ENCODE data around the gene NDUFS8.

The NDUFS8 gene

GRCh38 chr11:68043349-68044144, 13.1 kb downstream of the NDUFS8 start:
- H2BK15ac ChIP-seq (ENCODE audit: low read depth, poor library complexity, severe bottlenecking), result peak overlapping the region; percentile 48
- H4K8ac ChIP-seq (ENCODE audit: low read length), result peak overlapping the region; percentile 50
- no peak overlapping the region for H2AK5ac ChIP-seq (ENCODE audit: low read length, severe bottlenecking)
- H3K4me3 ChIP-seq (ENCODE audit: insufficient read depth in 1 of 2, low read depth in 1 of 2, low read length in 2 of 2), result peak overlapping the region in 1 of 2 experiments; percentile 14
- peak overlapping the region; percentile 57 for H3K27ac ChIP-seq (ENCODE audit: low read length, poor library complexity, severe bottlenecking)
- H3K4me2 ChIP-seq (ENCODE audit: low read length, poor library complexity, severe bottlenecking), result peak overlapping the region; percentile 45
- H4K91ac ChIP-seq (ENCODE audit: low read length), result peak overlapping the region; percentile 87
- peak overlapping the region; percentile 77 for H2BK5ac ChIP-seq (ENCODE audit: low read depth, low read length, poor library complexity, severe bottlenecking)
- H3K14ac ChIP-seq (ENCODE audit: low read length in 2 of 2), result peak overlapping the region in 1 of 2 experiments; percentile 13
- H3K9ac ChIP-seq (ENCODE audit: low read length), result peak overlapping the region; percentile 55
- no peaks in the 10 kb centered on the region for H3K9me3 ChIP-seq (ENCODE audit: control insufficient read depth, low read length)
- no peak overlapping the region for H3K23ac ChIP-seq (ENCODE audit: low read length in 2 of 2)
- peak overlapping the region; percentile 37 to 78 for H3K18ac ChIP-seq (ENCODE audit: low read depth in 1 of 2, low read length in 2 of 2)
- H3K36me3 ChIP-seq (ENCODE audit: control insufficient read depth in 1 of 2, insufficient read depth in 2 of 2, low read depth in 1 of 2, low read length in 2 of 2), result peaks cover 41 to 71% of the 10 kb centered on the region in 2 experiments
- peak; percentile 89 for DNase-seq
- no peak overlapping the region for H2AFZ ChIP-seq (ENCODE audit: low read depth, low read length)
- H3K4ac ChIP-seq (ENCODE audit: low read depth in 1 of 2, low read length in 2 of 2), result peak overlapping the region; percentile 29 to 74
- H2BK120ac ChIP-seq (ENCODE audit: low read depth, low read length), result peak overlapping the region; percentile 64
- H3K4me1 ChIP-seq (ENCODE audit: control insufficient read depth, insufficient read depth, low read depth, low read length), result peaks cover 65% of the 10 kb centered on the region
- H3K27me3 ChIP-seq (ENCODE audit: control insufficient read depth in 1 of 2, insufficient read depth in 1 of 2, low read length in 2 of 2), result no peaks in the 10 kb centered on the region
- H3K79me1 ChIP-seq (replicated peaks; ENCODE audit: low read length, poor library complexity, severe bottlenecking), result peaks cover 17% of the 10 kb centered on the region
- 69% methylated on average over 36 of the region's 36 CpGs for WGBS
- peak overlapping the region; percentile 18 to 60 for H2BK12ac ChIP-seq (ENCODE audit: low read length in 2 of 2)

GRCh38 chr11:68044145-68044813, 13.8 kb downstream of the NDUFS8 start:
- peak overlapping the region in 1 of 2 experiments; percentile 78 for H3K18ac ChIP-seq (ENCODE audit: low read depth in 1 of 2, low read length in 2 of 2)
- H3K4ac ChIP-seq (ENCODE audit: low read depth in 1 of 2, low read length in 2 of 2), result peak overlapping the region in 1 of 2 experiments; percentile 20
- H3K14ac ChIP-seq (ENCODE audit: low read length in 2 of 2), result no peak overlapping the region
- H2BK15ac ChIP-seq (ENCODE audit: low read depth, poor library complexity, severe bottlenecking), result peak overlapping the region; percentile 0
- no peak overlapping the region for H2AK5ac ChIP-seq (ENCODE audit: low read length, severe bottlenecking)
- no peak overlapping the region for H2AFZ ChIP-seq (ENCODE audit: low read depth, low read length)
- H3K27me3 ChIP-seq (ENCODE audit: control insufficient read depth in 1 of 2, insufficient read depth in 1 of 2, low read length in 2 of 2), result no peaks in the 10 kb centered on the region
- H3K4me3 ChIP-seq (ENCODE audit: insufficient read depth in 1 of 2, low read depth in 1 of 2, low read length in 2 of 2), result no peak overlapping the region
- peak overlapping the region; percentile 24 for H2BK120ac ChIP-seq (ENCODE audit: low read depth, low read length)
- 92% methylated on average over 24 of the region's 24 CpGs for WGBS
- peaks cover 17% of the 10 kb centered on the region for H3K79me1 ChIP-seq (replicated peaks; ENCODE audit: low read length, poor library complexity, severe bottlenecking)
- no peak overlapping the region for H3K27ac ChIP-seq (ENCODE audit: low read length, poor library complexity, severe bottlenecking)
- H4K8ac ChIP-seq (ENCODE audit: low read length), result no peak overlapping the region
- H3K9ac ChIP-seq (ENCODE audit: low read length), result no peak overlapping the region
- no peak overlapping the region for H2BK5ac ChIP-seq (ENCODE audit: low read depth, low read length, poor library complexity, severe bottlenecking)
- H3K4me2 ChIP-seq (ENCODE audit: low read length, poor library complexity, severe bottlenecking), result peak overlapping the region; percentile 40
- peak overlapping the region; percentile 75 for H4K91ac ChIP-seq (ENCODE audit: low read length)
- peaks cover 49 to 78% of the 10 kb centered on the region in 2 experiments for H3K36me3 ChIP-seq (ENCODE audit: control insufficient read depth in 1 of 2, insufficient read depth in 2 of 2, low read depth in 1 of 2, low read length in 2 of 2)
- no peak overlapping the region for H3K23ac ChIP-seq (ENCODE audit: low read length in 2 of 2)
- DNase-seq, result no peak
- H3K9me3 ChIP-seq (ENCODE audit: control insufficient read depth, low read length), result no peaks in the 10 kb centered on the region
- peak overlapping the region in 1 of 2 experiments; percentile 60 for H2BK12ac ChIP-seq (ENCODE audit: low read length in 2 of 2)
- H3K4me1 ChIP-seq (ENCODE audit: control insufficient read depth, insufficient read depth, low read depth, low read length), result peaks cover 67% of the 10 kb centered on the region

GRCh38 chr11:68044898-68045351, 14.4 kb downstream of the NDUFS8 start:
- Histone ChIP-seq H2BK15ac (ENCODE audit: low read depth, poor library complexity, severe bottlenecking) (no peak overlapping the region), H2BK5ac (ENCODE audit: low read depth, low read length, poor library complexity, severe bottlenecking) (no peak overlapping the region), H3K79me1 (replicated peaks; ENCODE audit: low read length, poor library complexity, severe bottlenecking) (peaks cover 17% of the 10 kb centered on the region), H3K36me3 (ENCODE audit: control insufficient read depth in 1 of 2, insufficient read depth in 2 of 2, low read depth in 1 of 2, low read length in 2 of 2) (peaks cover 55 to 85% of the 10 kb centered on the region in 2 experiments), H2AFZ (ENCODE audit: low read depth, low read length) (no peak overlapping the region), H2AK5ac (ENCODE audit: low read length, severe bottlenecking) (peak overlapping the region; percentile 21), H4K8ac (ENCODE audit: low read length) (no peak overlapping the region), H3K4me3 (ENCODE audit: insufficient read depth in 1 of 2, low read depth in 1 of 2, low read length in 2 of 2) (no peak overlapping the region), H3K27me3 (ENCODE audit: control insufficient read depth in 1 of 2, insufficient read depth in 1 of 2, low read length in 2 of 2) (no peaks in the 10 kb centered on the region), H3K27ac (ENCODE audit: low read length, poor library complexity, severe bottlenecking) (no peak overlapping the region), H2BK120ac (ENCODE audit: low read depth, low read length) (no peak overlapping the region), H2BK12ac (ENCODE audit: low read length in 2 of 2) (no peak overlapping the region), H3K14ac (ENCODE audit: low read length in 2 of 2) (no peak overlapping the region), H4K91ac (ENCODE audit: low read length) (no peak overlapping the region), H3K9me3 (ENCODE audit: control insufficient read depth, low read length) (no peaks in the 10 kb centered on the region), H3K23ac (ENCODE audit: low read length in 2 of 2) (no peak overlapping the region), H3K4ac (ENCODE audit: low read depth in 1 of 2, low read length in 2 of 2) (no peak overlapping the region), H3K4me2 (ENCODE audit: low read length, poor library complexity, severe bottlenecking) (no peak overlapping the region), H3K18ac (ENCODE audit: low read depth in 1 of 2, low read length in 2 of 2) (no peak overlapping the region), H3K9ac (ENCODE audit: low read length) (no peak overlapping the region), H3K4me1 (ENCODE audit: control insufficient read depth, insufficient read depth, low read depth, low read length) (peaks cover 70% of the 10 kb centered on the region)
- no peak for DNase-seq
- 96% methylated on average over 18 of the region's 18 CpGs for WGBS

All from mesenchymal stem cell (in vitro differentiated cells and primary cell).